Measurements from ENCODE around the gene RHNO1.

RHNO1 gene

GRCh38 chr12:2900642-2901041, 23.6 kb downstream of the RHNO1 start:
- TF ChIP-seq POLR2A (IDR thresholded peaks at IDR 0.05; ENCODE audit: low read length) (no peak), GATA1 (IDR thresholded peaks at IDR 0.05; ENCODE audit: low read depth, low read length) (no peak)
- DNase-seq, result no peak

GRCh38 chr12:2902272-2902880, 25.4 kb downstream of the RHNO1 start:
- no peak for TF ChIP-seq POLR2A (IDR thresholded peaks at IDR 0.05; ENCODE audit: low read length)
- TF ChIP-seq GATA1 (IDR thresholded peaks at IDR 0.05; ENCODE audit: low read depth, low read length), result no peak
- DNase-seq, result peak; percentile 66 to 67

GRCh38 chr12:2904260-2904659, 27.2 kb downstream of the RHNO1 start:
- DNase-seq, result no peak
- TF ChIP-seq POLR2A (IDR thresholded peaks at IDR 0.05; ENCODE audit: low read length), result no peak
- TF ChIP-seq GATA1 (IDR thresholded peaks at IDR 0.05; ENCODE audit: low read depth, low read length), result no peak

- TF ChIP-seq POLR2A (IDR thresholded peaks at IDR 0.05; ENCODE audit: low read length) (no peak), GATA1 (IDR thresholded peaks at IDR 0.05; ENCODE audit: low read depth, low read length) (no peak)
- no peak for DNase-seq
Measured at GRCh38 chr12:2912216-2912575, 35.2 kb downstream of the RHNO1 start.

- TF ChIP-seq POLR2A (IDR thresholded peaks at IDR 0.05; ENCODE audit: low read length), result no peak
- TF ChIP-seq GATA1 (IDR thresholded peaks at IDR 0.05; ENCODE audit: low read depth, low read length), result no peak
- DNase-seq, result no peak
Measured at GRCh38 chr12:2919249-2919648, 42.2 kb downstream of the RHNO1 start.

GRCh38 chr12:2922329-2922728, 45.3 kb downstream of the RHNO1 start:
- no peak for TF ChIP-seq GATA1 (IDR thresholded peaks at IDR 0.05; ENCODE audit: low read depth, low read length)
- no peak for TF ChIP-seq POLR2A (IDR thresholded peaks at IDR 0.05; ENCODE audit: low read length)
- DNase-seq, result no peak

GRCh38 chr12:2923057-2923456, 46.0 kb downstream of the RHNO1 start:
- no peak for TF ChIP-seq POLR2A (IDR thresholded peaks at IDR 0.05; ENCODE audit: low read length)
- no peak for DNase-seq

- DNase-seq, result no peak
- TF ChIP-seq POLR2A (IDR thresholded peaks at IDR 0.05; ENCODE audit: low read length) (no peak), GATA1 (IDR thresholded peaks at IDR 0.05; ENCODE audit: low read depth, low read length) (no peak)
Measured at GRCh38 chr12:2924019-2924418, 47.0 kb downstream of the RHNO1 start.

GRCh38 chr12:2925322-2925995, 48.4 kb downstream of the RHNO1 start:
- TF ChIP-seq GATA1 (IDR thresholded peaks at IDR 0.05; ENCODE audit: low read depth, low read length) (no peak), POLR2A (IDR thresholded peaks at IDR 0.05; ENCODE audit: low read length) (no peak)

GRCh38 chr12:2930865-2931264, 53.8 kb downstream of the RHNO1 start:
- DNase-seq, result no peak
- TF ChIP-seq POLR2A (IDR thresholded peaks at IDR 0.05; ENCODE audit: low read length), result no peak
- no peak for TF ChIP-seq GATA1 (IDR thresholded peaks at IDR 0.05; ENCODE audit: low read depth, low read length)

More at GRCh38 chr12:2925322-2925995, 48.4 kb downstream of the RHNO1 start:
- DNase-seq, result no peak

- DNase-seq, result no peak
- TF ChIP-seq GATA1 (IDR thresholded peaks at IDR 0.05; ENCODE audit: low read depth, low read length) (no peak), POLR2A (IDR thresholded peaks at IDR 0.05; ENCODE audit: low read length) (no peak)
Measured at GRCh38 chr12:2933586-2933985, 56.6 kb downstream of the RHNO1 start.

- TF ChIP-seq POLR2A (IDR thresholded peaks at IDR 0.05; ENCODE audit: low read length), result no peak
- no peak for TF ChIP-seq GATA1 (IDR thresholded peaks at IDR 0.05; ENCODE audit: low read depth, low read length)
- no peak for DNase-seq
Measured at GRCh38 chr12:2934371-2934770, 57.3 kb downstream of the RHNO1 start.

- TF ChIP-seq GATA1 (IDR thresholded peaks at IDR 0.05; ENCODE audit: low read depth, low read length), result no peak
- TF ChIP-seq POLR2A (IDR thresholded peaks at IDR 0.05; ENCODE audit: low read length), result no peak
- no peak for DNase-seq
Measured at GRCh38 chr12:2936301-2936700, 59.3 kb downstream of the RHNO1 start.

GRCh38 chr12:2937500-2937899, 60.5 kb downstream of the RHNO1 start:
- no peak for TF ChIP-seq GATA1 (IDR thresholded peaks at IDR 0.05; ENCODE audit: low read depth, low read length)
- no peak for TF ChIP-seq POLR2A (IDR thresholded peaks at IDR 0.05; ENCODE audit: low read length)
- no peak for DNase-seq

All from erythroblast (primary cell).